Nucleus accumbens (tissue), 56 donors: ENCODE data around the gene USP5.
"Not testable (repeated sequence)": the region's sequence is repeated elsewhere in the genome, so short reads cannot be mapped to it uniquely, and the experiment has no call there.

Source experiments
- DNase-seq, 56 donors: peaks; one replicate each; lab custom pipeline; 2025; lab: John Stamatoyannopoulos, UW

The USP5 gene

GRCh38 chr12:6879824-6880223 is 27.9 kb downstream of the USP5 start:
- DNase-seq = not testable (repeated sequence)

GRCh38 chr12:6883252-6883651 is 31.3 kb downstream of the USP5 start:
- DNase-seq = no peak

DNA sequence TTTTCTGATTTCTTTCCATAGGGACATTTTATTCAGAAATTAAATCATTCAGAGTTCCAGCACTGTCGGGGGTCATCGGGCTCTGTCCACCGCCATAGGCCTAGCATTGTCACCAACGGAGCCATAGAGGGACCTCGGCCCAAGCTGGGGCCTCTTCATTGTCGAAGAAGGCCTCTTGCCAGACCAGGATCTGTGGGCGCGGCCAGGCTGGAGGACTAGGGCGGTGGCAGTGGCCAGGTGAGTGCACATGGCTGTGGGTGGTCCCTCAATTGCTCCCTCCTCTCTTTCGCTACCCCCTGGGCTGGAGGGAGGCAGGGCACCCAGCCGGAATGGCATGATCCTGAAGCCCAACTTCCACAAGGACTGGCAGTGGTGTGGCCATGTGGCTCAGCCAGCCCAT is 31.7 kb downstream of the USP5 start:
- no peak for DNase-seq

DNA sequence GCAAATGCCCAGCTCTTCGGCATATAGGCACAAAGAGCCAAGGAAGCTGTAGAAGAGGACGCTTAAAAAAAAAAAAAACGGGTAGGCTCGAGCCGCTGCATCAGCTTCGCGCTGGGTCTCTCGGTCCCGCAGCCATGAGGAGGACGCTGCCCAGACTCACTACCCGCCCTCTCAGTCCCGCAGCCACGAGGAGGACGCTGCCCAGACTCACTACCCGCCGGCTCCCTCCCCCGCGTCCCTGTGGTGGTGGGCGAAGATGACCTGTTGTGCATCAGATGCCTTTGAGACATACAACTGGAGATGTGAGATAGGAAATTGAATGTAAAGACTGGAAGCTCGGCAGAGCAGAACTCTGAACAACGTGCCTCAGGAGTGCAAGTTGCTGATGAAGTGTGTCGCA is 32.6 kb downstream of the USP5 start:
- DNase-seq = no peak

GRCh38 chr12:6886206-6886999 is 34.5 kb downstream of the USP5 start:
- not testable (repeated sequence) for DNase-seq

DNA sequence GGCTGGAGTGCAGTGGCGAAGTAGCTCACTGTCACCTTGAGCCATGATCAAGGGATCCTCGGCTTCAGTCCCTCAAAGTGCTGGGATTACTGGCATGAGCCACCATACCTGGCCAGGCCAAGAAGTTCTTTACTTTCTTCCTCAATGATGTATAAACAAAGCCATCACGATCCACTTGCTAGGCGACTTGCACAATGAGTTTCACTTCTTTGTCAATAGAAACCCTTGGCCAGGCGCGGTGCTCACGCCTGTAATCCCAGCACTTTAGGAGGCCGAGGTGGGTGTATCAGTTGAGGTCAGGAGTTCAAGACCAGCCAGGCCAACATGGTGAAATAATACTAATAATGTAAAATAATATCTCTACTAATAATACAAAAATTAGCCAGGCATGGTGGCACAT is 35.5 kb downstream of the USP5 start:
- no peak for DNase-seq

- no peak for DNase-seq
These were observed 36.4 kb downstream of the USP5 start for GRCh38 chr12:6888360-6888759.

- not testable (repeated sequence) for DNase-seq
These were observed 36.8 kb downstream of the USP5 start for GRCh38 chr12:6888794-6889193.

DNA sequence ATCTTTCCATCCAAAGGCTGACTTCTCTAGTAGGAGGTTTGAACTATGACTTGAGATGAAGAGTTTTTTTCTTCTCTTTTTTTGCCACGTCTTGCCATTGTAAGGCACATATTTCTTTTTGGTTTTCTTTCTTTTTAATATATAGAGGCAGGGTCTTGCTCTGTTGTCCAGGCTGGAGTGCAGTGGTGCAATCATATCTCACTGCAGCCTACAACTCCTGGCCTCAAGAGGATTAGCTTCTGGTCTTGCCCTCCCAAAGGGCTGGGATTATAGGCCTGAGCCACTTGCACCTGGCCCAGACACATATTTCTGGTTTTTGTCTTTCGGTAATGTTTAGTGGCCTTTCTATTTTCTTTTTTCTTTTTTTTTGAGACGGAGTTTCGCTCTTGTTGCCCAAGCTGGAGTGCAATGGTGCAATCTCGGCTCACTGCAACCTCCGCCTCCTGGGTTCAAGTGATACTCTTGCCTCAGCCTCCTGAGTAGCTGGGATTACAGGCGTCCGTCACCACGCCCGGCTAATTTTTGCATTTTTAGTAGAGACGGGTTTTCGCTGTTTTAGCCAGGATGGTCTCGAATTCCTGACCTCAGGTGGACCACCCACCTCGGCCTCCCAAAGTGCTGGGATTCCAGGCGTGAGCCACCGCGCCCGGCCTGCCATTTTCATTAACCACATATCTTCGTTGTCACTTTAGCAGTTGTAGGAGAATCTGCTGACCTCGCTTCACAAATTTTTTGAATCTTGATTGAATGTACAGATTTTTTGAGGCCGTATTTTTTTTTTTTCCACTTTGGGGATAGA is 38.0 kb downstream of the USP5 start:
- DNase-seq = not testable (repeated sequence)

GRCh38 chr12:6890789-6891645 is 39.1 kb downstream of the USP5 start:
- peak; percentile 72 to 99 (median 95) for DNase-seq

- DNase-seq = no peak
These were observed 39.7 kb downstream of the USP5 start for GRCh38 chr12:6891646-6892001.

DNA sequence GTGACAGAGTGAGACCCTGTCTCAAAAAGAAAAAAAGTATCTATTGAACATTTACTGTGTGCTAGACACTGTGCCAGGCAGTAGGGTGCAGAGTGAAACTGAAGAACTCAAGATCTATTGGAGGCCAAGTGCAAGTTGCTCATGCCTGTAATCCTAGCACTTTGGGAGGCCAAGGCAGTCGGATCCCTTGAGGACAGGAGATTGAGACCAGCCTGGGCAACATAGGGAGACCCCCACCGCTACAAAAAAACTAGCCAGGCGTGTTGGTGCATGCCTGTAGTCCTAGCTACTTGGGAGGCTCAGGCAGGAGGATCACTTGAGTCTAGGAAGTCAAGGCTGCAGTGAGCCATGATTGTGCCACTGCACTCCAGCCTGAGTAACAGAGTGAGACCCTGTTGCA is 40.7 kb downstream of the USP5 start:
- not testable (repeated sequence) for DNase-seq

DNA sequence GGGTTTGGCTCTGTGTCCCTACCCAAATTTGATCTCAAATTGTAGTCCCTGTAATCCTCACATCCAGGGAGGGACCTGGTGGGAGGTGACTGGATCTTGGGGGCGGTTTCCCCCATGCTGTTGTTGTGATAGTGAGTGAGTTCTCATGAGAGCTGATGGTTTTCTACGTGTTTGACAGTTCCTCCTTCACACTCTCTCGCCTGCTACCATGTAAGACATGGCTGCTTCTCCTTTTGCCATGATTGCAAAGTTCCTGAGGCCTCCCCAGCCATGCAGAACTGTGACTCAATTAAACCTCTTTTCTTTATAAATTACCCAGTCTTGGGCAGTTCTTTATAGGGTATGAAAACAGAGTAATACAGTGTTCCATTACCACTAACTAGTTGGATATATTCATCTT is 42.4 kb downstream of the USP5 start:
- no peak for DNase-seq

DNA sequence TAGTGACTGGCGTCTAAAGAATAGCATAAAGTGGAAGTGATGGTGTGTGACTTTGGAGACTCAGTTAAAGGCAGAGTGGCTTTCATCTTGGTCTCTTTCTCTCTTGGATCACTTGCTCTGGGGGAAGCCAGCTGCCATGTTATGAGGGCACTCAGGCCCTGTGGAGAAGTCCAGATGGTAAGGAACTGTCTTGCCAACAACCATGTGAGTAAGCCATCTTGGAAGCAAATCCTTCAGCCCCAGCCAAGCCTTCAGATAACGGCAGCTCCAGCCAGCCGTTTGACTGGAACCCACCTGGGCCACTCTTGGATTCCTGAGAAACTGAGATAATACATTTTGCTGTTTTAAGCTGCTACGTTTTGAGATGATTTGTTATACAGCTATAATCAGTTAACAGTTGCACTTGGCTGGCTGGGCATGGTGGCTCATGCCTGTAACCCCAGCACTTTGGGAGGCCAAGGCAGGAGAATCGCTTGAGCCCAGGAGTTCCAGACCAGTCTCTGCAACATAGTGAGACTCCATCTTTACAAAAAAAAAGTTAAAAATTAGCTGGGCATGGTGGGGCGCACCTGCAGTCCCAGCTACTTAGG is 45.0 kb downstream of the USP5 start:
- DNase-seq = no peak

DNA sequence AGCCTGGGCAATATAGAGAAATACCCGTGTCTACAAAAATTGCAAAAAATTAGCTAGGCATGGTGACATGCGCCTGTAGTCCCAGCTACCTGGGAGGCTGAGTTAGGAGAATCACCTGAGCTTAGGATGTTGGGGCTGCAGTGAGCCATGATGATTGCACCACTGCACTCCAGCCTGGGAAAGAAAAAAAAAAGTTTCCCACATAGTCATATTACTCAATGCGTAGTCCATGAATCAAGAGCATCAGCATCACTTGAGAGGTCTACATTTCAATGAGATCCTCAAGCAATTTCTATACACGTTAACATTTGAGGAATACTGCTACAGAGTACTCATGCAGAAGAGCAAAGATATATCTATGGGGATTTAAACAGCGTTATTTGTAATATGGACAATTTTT is 47.5 kb downstream of the USP5 start:
- no peak for DNase-seq

- peak in 42 of 56 donors; percentile 3 to 76 (median 40) for DNase-seq
These were observed 48.0 kb downstream of the USP5 start for GRCh38 chr12:6899837-6900519.

- DNase-seq = no peak
These were observed 50.5 kb downstream of the USP5 start for GRCh38 chr12:6902448-6902847.

DNA sequence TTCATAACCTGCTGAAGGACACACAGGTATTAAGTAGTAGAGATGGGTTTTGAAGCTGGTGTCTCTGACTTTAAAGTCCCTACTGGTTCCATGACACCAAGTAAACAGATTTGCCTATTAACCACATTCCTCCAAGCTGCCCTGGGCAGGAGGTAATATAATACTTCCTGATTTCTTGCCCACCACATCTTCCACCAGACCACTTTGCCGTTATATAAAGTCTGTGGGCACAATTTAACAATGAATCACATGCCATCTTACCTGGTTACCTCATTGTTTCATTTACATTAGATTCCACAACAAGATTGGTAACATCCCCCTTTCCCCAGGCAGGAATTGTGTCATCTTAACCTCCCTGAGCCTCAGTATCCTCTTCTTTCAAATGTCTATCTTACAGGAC is 51.8 kb downstream of the USP5 start:
- DNase-seq = no peak

- DNase-seq = peak; percentile 83 to 100 (median 96)
These were observed 52.6 kb downstream of the USP5 start, which contains the start of gene LRRC23 for GRCh38 chr12:6904280-6905276. Gene LRRC23, plus strand, starts transcription at chr12:6904822. Its CDS starts 812 bp downstream, at chr12:6905634.
